Heart right ventricle (tissue), 16 donors: ENCODE measurements around the gene STMN3. TPM values are rescaled to one million over a fixed set of nuclear protein-coding genes. Genes with fewer than 3 reads are reported as not detected.

ENCODE experiments used
- ATAC-seq, 8 donors: fragments of 200-7000 bp; cut with Tn5 transposase; one replicate each; pipeline ENCODE4 v1.9.1; 2020; ENCODE audit warnings: mild to moderate bottlenecking in 8 of 8, moderate library complexity in 8 of 8, moderate number of reproducible peaks in 1 of 8
- DNase-seq, 2 donors: peaks; one replicate each; pipeline ENCODE4 v3.0.0-alpha.2; 2020
- H3K27ac ChIP-seq, 10 donors: fragments of 200-600 bp; sonication (generic) in 2 of 10; one replicate each; pipeline versions ENCODE4 v1.5.0 to v1.8.0; 2020 to 2022; ENCODE audit warnings: mild to moderate bottlenecking in 3 of 10
- H3K27me3 ChIP-seq, 7 donors: fragments of 200-600 bp; one replicate each; pipeline ENCODE4 v1.8.0; 2021 to 2022; ENCODE audit warnings: mild to moderate bottlenecking in 2 of 7
- H3K36me3 ChIP-seq, 9 donors: fragments of 200-600 bp; sonication (generic) in 1 of 9; one replicate each; pipeline versions ENCODE4 v1.5.0 to v1.8.0; 2020 to 2022; ENCODE audit warnings: mild to moderate bottlenecking in 2 of 9
- H3K4me1 ChIP-seq, 9 donors: fragments of 200-600 bp; sonication (generic) in 1 of 9; one replicate each; pipeline versions ENCODE4 v1.5.0 to v1.8.0; 2020 to 2022; ENCODE audit warnings: mild to moderate bottlenecking in 4 of 9
- H3K4me3 ChIP-seq, 10 donors: fragments of 200-600 bp; sonication (generic) in 2 of 10; one replicate each; pipeline versions ENCODE4 v1.5.0 to v1.8.0; 2020 to 2022; ENCODE audit warnings: mild to moderate bottlenecking in 7 of 10, moderate library complexity in 2 of 10
- H3K9me3 ChIP-seq, 11 donors: fragments of 200-600 bp in 10 of 11; sonication (generic) in 2 of 11; one replicate each; pipeline versions ENCODE4 v1.5.0 to v1.8.0; 2013 to 2022; ENCODE audit warnings: mild to moderate bottlenecking in 2 of 11, control low read depth in 1 of 11, moderate library complexity in 1 of 11
- CTCF ChIP-seq, 9 donors: fragments of 200-600 bp; sonication (generic) in 2 of 9; IDR thresholded peaks; one replicate each; pipeline versions ENCODE4 v1.5.0 to v1.8.0; 2021 to 2022; ENCODE audit warnings: antibody characterized with exemption in 9 of 9, mild to moderate bottlenecking in 5 of 9, moderate library complexity in 1 of 9
- WGBS, 2 donors: extraction: QIAGEN DNeasy Blood & Tissue Kit; methylation state at CpG; one replicate each; pipeline ENCODE4 v1.1.7; 2013; ENCODE audit warnings: inconsistent platforms in 1 of 2; 5-methylcytosine and 5-hydroxymethylcytosine counted together
- intact Hi-C, 10 donors: fragments of 100-400 bp; cut with DNase I; formaldehyde crosslinking; loops; one replicate each; pipeline versions ENCODE4 v1.11.1 to v1.14.2; 2022
- polyA plus RNA-seq, 2 donors: library from polyadenylated mRNA; stranded (reverse); fragments of 200-250 nt; gene quantifications; one replicate each; pipeline ENCODE4 v1.2.3, GENCODE V29; 2013
- total RNA-seq, 10 donors: library from RNA; stranded (reverse); fragmentation: NEBNext Ultra II Directional in 3 of 10; extraction: Animal tissue kit (Norgen Biotek cat#: 25700) in 3 of 10; gene quantifications; one replicate each; pipeline versions ENCODE4 v1.2.1 to v1.2.4, GENCODE V29; 2021 to 2023
- donor health status: Arrhythmogenic right ventricular cardiomyopathy.
- donor health status: ischemic (EF 13 %, LVEDD 7.1; RV severe dilation, severe dysfunction).
- donor health status: healthy with polysubstance abuse.
- donor health status: DM: no; HTN: yes; CAD: no.
- donor health status: DM: no; HTN: no; CAD: no.
- donor health status: ischemic (EF 25% LVEDD 6.9; RV normal size, moderate dysfunction).
- donor health status: ischemic (EF 25% LVEDD 5.7; RV mildly dilated, moderate dysfunction).
- donor health status: healthy.
- donor health status: DM: yes; HTN: yes; CAD: no.
- donor health status: Ischemic cardiomyopathy.
- donor health status: ischemic (EF 35%, LVEDD 5.7; RV mildly dilated, moderate dysfunction).
- donor health status: nonischemic (EF 11% LVEDD 7.7; RV severe dilation, severe dysfunction).
- donor health status: DM: yes; HTN: yes; CAD: no.
- donor health status: PGD.
- donor health status: ischemic (EF 29% LVEDD 5.4; RV normal size, mild dysfunction).
- donor health status: nonischemic (EF 23%, LVEDD 6.1; RV moderate dilation, normal function).

The STMN3 gene
- total and polyA plus RNA-seq, 12 donors: 1.7 to 9.9 (median 3.9) TPM

GRCh38 chr20:63657937-63658748, 4.9 kb upstream of the STMN3 start, which contains the start of gene RTEL1:
RTEL1 (plus strand) TSS chr20:63658312; CDS start chr20:63659403, 1,091 bp downstream.
- Histone ChIP-seq H3K4me1 (peaks cover 8 to 36% (median 29%) of the 10 kb centered on the region in 9 donors), H3K36me3 (peaks cover 0 to 31% (median 7%) of the 10 kb centered on the region in 9 donors), H3K9me3 (no peaks in the 10 kb centered on the region), H3K27me3 (peaks cover 0 to 3% (median 0%) of the 10 kb centered on the region in 7 donors), H3K4me3 (peak within 1 kb of the TSS; percentile 38 to 89 (median 72)), H3K27ac (peak within 1 kb of the TSS; percentile 73 to 95 (median 90))
- DNase-seq: peak; percentile 92
- 1 to 2% methylated on average over 73 of the region's 73 CpGs for WGBS, 2 donors
- TF ChIP-seq CTCF (IDR thresholded peaks at IDR 0.05): peak in 1 of 9 donors; percentile 25
- intact Hi-C loops: loop anchor here in 3 of 10 donors (1.0 to 10.0 kb wide), 5 partner anchors 31 to 207 kb away; partner anchors contain the start of genes ARFRP1 (in 2 of the 3), GMEB2 (in 2 of the 3), LIME1 (in 1 of the 3) and SLC2A4RG (in 1 of the 3)
- peak; percentile 94 to 98 (median 96) for ATAC-seq

GRCh38 chr20:63657260-63657936, 4.2 kb upstream of the STMN3 start:
- no peak for DNase-seq
- no peak for TF ChIP-seq CTCF (IDR thresholded peaks at IDR 0.05)
- intact Hi-C loops: loop anchor here in 2 of 10 donors (5.0 to 10.0 kb wide), 2 partner anchors 50 to 77 kb away; partner anchors contain the start of genes ARFRP1 (in 1 of the 2), LIME1 (in 1 of the 2), SLC2A4RG (in 1 of the 2) and ZGPAT (in 1 of the 2)
- Histone ChIP-seq H3K9me3 (no peaks in the 10 kb centered on the region), H3K36me3 (peaks cover 0 to 24% (median 4%) of the 10 kb centered on the region in 9 donors), H3K4me3 (peak overlapping the region; percentile 38 to 89 (median 72)), H3K27me3 (peaks cover 0 to 7% (median 2%) of the 10 kb centered on the region in 7 donors), H3K4me1 (peaks cover 11 to 40% (median 33%) of the 10 kb centered on the region in 9 donors), H3K27ac (peak overlapping the region; percentile 73 to 95 (median 90))
- 38 to 46% methylated on average over 31 of the region's 31 CpGs for WGBS, 2 donors
- peak in 3 of 8 donors; percentile 0 to 12 (median 0) for ATAC-seq

- intact Hi-C loops: loop anchor here in 2 of 10 donors (5.0 to 10.0 kb wide), 2 partner anchors 51 to 78 kb away; partner anchors contain the start of genes ARFRP1 (in 1 of the 2), LIME1 (in 1 of the 2), SLC2A4RG (in 1 of the 2) and ZGPAT (in 1 of the 2)
- Histone ChIP-seq H3K27ac (no peak overlapping the region), H3K27me3 (peaks cover 0 to 17% (median 6%) of the 10 kb centered on the region in 7 donors), H3K4me1 (peaks cover 18 to 50% (median 42%) of the 10 kb centered on the region in 9 donors), H3K4me3 (no peak overlapping the region), H3K36me3 (peaks cover 0 to 15% (median 0%) of the 10 kb centered on the region in 9 donors), H3K9me3 (no peaks in the 10 kb centered on the region)
- 88 to 89% methylated on average over 3 of the region's 3 CpGs for WGBS, 2 donors
- ATAC-seq (no peak), DNase-seq (no peak)
- no peak for TF ChIP-seq CTCF (IDR thresholded peaks at IDR 0.05)
Observed at GRCh38 chr20:63656451-63656850, 3.2 kb upstream of the STMN3 start.
